Esophagus squamous epithelium (tissue), 4 donors: ENCODE measurements around the gene ZNF267.
"Not testable (repeated sequence)": the region's sequence is repeated elsewhere in the genome, so short reads cannot be mapped to it uniquely, and the experiment has no call there.

Experiments
- POLR2A ChIP-seq, 4 donors: fragments of 450-650 bp; IDR thresholded peaks; one replicate each; pipeline ENCODE4 v1.6.1; 2017; ENCODE audit warnings: antibody characterized with exemption in 4 of 4, mild to moderate bottlenecking in 4 of 4, moderate library complexity in 3 of 4
- TF ChIP-seq, protein P1 (sequence below), 6 experiments: fragments of 450-650 bp in 4 of 6; fragments of 200-600 bp in 2 of 6; sonication (generic) in 2 of 6; IDR thresholded peaks; one replicate each; pipeline ENCODE4 v1.5.1; 2016 to 2019; ENCODE audit warnings: antibody characterized with exemption in 6 of 6, mild to moderate bottlenecking in 4 of 6, moderate library complexity in 4 of 6

DNA sequence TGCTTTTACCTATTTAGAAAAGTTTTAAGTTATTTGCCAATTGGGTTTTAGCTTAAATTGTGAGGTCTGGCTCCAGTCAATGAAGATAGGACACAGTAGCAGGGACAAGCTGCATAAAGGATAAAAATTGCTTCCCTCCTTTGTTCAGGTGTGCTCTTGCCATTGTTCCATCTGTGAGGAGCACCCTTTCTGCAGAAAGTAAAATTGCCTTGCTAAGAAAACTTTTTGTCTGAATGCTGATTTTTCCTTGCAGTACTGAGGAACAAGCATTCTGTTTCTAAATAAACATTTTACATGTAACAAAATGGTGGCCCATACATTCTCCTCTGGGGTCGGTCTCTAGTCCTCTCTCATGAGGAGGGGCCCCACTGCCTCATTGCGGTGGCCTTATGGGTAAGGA lies 25.0 kb upstream of the ZNF267 start:
- TF ChIP-seq, protein P1, sequence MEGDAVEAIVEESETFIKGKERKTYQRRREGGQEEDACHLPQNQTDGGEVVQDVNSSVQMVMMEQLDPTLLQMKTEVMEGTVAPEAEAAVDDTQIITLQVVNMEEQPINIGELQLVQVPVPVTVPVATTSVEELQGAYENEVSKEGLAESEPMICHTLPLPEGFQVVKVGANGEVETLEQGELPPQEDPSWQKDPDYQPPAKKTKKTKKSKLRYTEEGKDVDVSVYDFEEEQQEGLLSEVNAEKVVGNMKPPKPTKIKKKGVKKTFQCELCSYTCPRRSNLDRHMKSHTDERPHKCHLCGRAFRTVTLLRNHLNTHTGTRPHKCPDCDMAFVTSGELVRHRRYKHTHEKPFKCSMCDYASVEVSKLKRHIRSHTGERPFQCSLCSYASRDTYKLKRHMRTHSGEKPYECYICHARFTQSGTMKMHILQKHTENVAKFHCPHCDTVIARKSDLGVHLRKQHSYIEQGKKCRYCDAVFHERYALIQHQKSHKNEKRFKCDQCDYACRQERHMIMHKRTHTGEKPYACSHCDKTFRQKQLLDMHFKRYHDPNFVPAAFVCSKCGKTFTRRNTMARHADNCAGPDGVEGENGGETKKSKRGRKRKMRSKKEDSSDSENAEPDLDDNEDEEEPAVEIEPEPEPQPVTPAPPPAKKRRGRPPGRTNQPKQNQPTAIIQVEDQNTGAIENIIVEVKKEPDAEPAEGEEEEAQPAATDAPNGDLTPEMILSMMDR (IDR thresholded peaks at IDR 0.05), result not testable (repeated sequence)
- TF ChIP-seq POLR2A (IDR thresholded peaks at IDR 0.05), result not testable (repeated sequence)
